Renal pelvis (tissue), 4 donors: ENCODE results near the gene DUSP28. TPM values are rescaled to one million over a fixed set of nuclear protein-coding genes. Genes with fewer than 3 reads are reported as not detected.

Experiments used
- DNase-seq: peaks from one replicate; pipeline ENCODE4 v3.0.0-alpha.2; 2013
- polyA plus RNA-seq, 3 donors: library from polyadenylated mRNA; unstranded; fragments of 120-200 nt; gene quantifications; one replicate each; pipeline ENCODE4 v1.2.1, GENCODE V29; 2013; ENCODE audit not compliant: insufficient read length in 3 of 3

DUSP28 gene
- polyA plus RNA-seq, 3 donors = 7.3 to 10.4 (median 9.1) TPM

- no peak for DNase-seq
Measured at GRCh38 chr2:240597419-240598181, 37.4 kb downstream of the DUSP28 start.

- no peak for DNase-seq
Measured at GRCh38 chr2:240598311-240598911, 38.3 kb downstream of the DUSP28 start.

- no peak for DNase-seq
Measured at GRCh38 chr2:240599141-240599583, 39.0 kb downstream of the DUSP28 start.

GRCh38 chr2:240600451-240600961 is 40.3 kb downstream of the DUSP28 start:
- no peak for DNase-seq

GRCh38 chr2:240601061-240601830 is 41.1 kb downstream of the DUSP28 start:
- no peak for DNase-seq

GRCh38 chr2:240601831-240602160 is 41.6 kb downstream of the DUSP28 start:
- DNase-seq = no peak

- DNase-seq = no peak
Measured at GRCh38 chr2:240602266-240603050, 42.3 kb downstream of the DUSP28 start.

- DNase-seq = no peak
Measured at GRCh38 chr2:240603081-240603835, 43.1 kb downstream of the DUSP28 start.

GRCh38 chr2:240603846-240604245 is 43.7 kb downstream of the DUSP28 start:
- DNase-seq = no peak

GRCh38 chr2:240604291-240604938 is 44.3 kb downstream of the DUSP28 start:
- DNase-seq = peak; percentile 77

- no peak for DNase-seq
Measured at GRCh38 chr2:240604939-240605716, 45.0 kb downstream of the DUSP28 start.

GRCh38 chr2:240605867-240606743 is 45.9 kb downstream of the DUSP28 start:
- no peak for DNase-seq

GRCh38 chr2:240611601-240612210 is 51.5 kb downstream of the DUSP28 start:
- DNase-seq = no peak

Other genes with a start within 250 kb of the DUSP28 start
- gene GPC1, start 124.7 kb upstream of the DUSP28 start, polyA plus RNA-seq = 10 to 100 TPM; 32.0 to 46.8 (median 46.6) TPM
- gene ANKMY1, start 2.4 kb upstream of the DUSP28 start, polyA plus RNA-seq = 10 to 100 TPM; 11.7 to 15.6 (median 12.6) TPM
- 10 to 100 TPM; 33.0 to 36.7 (median 36.6) TPM for gene RNPEPL1, start 8.1 kb downstream of the DUSP28 start, polyA plus RNA-seq
- gene CAPN10, start 26.4 kb downstream of the DUSP28 start, polyA plus RNA-seq = 10 to 100 TPM; 30.9 to 37.6 (median 34.7) TPM
- 1 to 10 TPM; 1.8 to 4.2 (median 2.5) TPM for gene GPR35, start 65.1 kb downstream of the DUSP28 start, polyA plus RNA-seq
- gene AQP12B, start 122.5 kb downstream of the DUSP28 start, polyA plus RNA-seq = 1 to 10 TPM in 1 of 3 donors, under 1 TPM in 2; 0.57 to 3.4 (median 0.66) TPM
- under 1 TPM; 0.30 to 0.92 (median 0.33) TPM for gene AQP12A, start 131.5 kb downstream of the DUSP28 start, polyA plus RNA-seq